Limb (tissue), 2 donors: ENCODE measurements around the gene LETM1.

ENCODE experiments used
- DNase-seq, 2 donors: peaks; one replicate each; pipeline ENCODE4 v3.0.0-alpha.2; 2016; ENCODE audit errors: extremely low spot score in 2 of 2

LETM1 gene

GRCh38 chr4:1779588-1780382, 76.2 kb downstream of the LETM1 start:
- no peak for DNase-seq

GRCh38 chr4:1778642-1779392, 77.1 kb downstream of the LETM1 start:
- no peak for DNase-seq

GRCh38 chr4:1777822-1778641, 77.9 kb downstream of the LETM1 start:
- DNase-seq = peak in 1 of 2 donors; percentile 72

GRCh38 chr4:1776521-1777161, 79.3 kb downstream of the LETM1 start:
- DNase-seq = no peak

- no peak for DNase-seq
These were observed 80.0 kb downstream of the LETM1 start for GRCh38 chr4:1775731-1776500.

GRCh38 chr4:1773754-1774153, 82.2 kb downstream of the LETM1 start:
- no peak for DNase-seq

GRCh38 chr4:1772853-1773538, 83.0 kb downstream of the LETM1 start:
- no peak for DNase-seq

- DNase-seq = no peak
These were observed 84.2 kb downstream of the LETM1 start for GRCh38 chr4:1771555-1772305.

- DNase-seq = no peak
These were observed 85.1 kb downstream of the LETM1 start for GRCh38 chr4:1770791-1771231.

GRCh38 chr4:1770245-1770644, 85.7 kb downstream of the LETM1 start:
- DNase-seq = no peak

GRCh38 chr4:1769692-1770091, 86.3 kb downstream of the LETM1 start:
- no peak for DNase-seq

- no peak for DNase-seq
These were observed 87.5 kb downstream of the LETM1 start for GRCh38 chr4:1768367-1769034.

- peak in 1 of 2 donors; percentile 73 for DNase-seq
These were observed 88.1 kb downstream of the LETM1 start for GRCh38 chr4:1767770-1768366.

- peak in 1 of 2 donors; percentile 72 for DNase-seq
These were observed 88.7 kb downstream of the LETM1 start for GRCh38 chr4:1767061-1767769.

GRCh38 chr4:1766106-1767060, 89.6 kb downstream of the LETM1 start:
- peak in 1 of 2 donors; percentile 65 for DNase-seq

- no peak for DNase-seq
These were observed 90.4 kb downstream of the LETM1 start for GRCh38 chr4:1765409-1766072.
